ENCODE results near the gene GCDH.

Gene GCDH

GRCh38 chr19:12933287-12934072, 42.5 kb downstream of the GCDH start, which contains the start of gene FARSA:
Gene FARSA, minus strand, starts transcription at chr19:12933711. Its CDS starts 15 bp downstream, at chr19:12933696.
- TF ChIP-seq ZFX (IDR thresholded peaks at IDR 0.05; ENCODE audit: borderline replicate concordance) (no peak), CTCF (IDR thresholded peaks at IDR 0.05) (no peak)
- peak within 1 kb of the TSS; percentile 78 for H3K27ac ChIP-seq

- H3K27ac ChIP-seq: no peak overlapping the region
- TF ChIP-seq CTCF (IDR thresholded peaks at IDR 0.05): no peak
- TF ChIP-seq ZFX (IDR thresholded peaks at IDR 0.05; ENCODE audit: borderline replicate concordance): no peak
Measured at GRCh38 chr19:12935071-12935470, 44.1 kb downstream of the GCDH start.

- no peak overlapping the region for H3K27ac ChIP-seq
- no peak for TF ChIP-seq CTCF (IDR thresholded peaks at IDR 0.05)
- TF ChIP-seq ZFX (IDR thresholded peaks at IDR 0.05; ENCODE audit: borderline replicate concordance): no peak
Measured at GRCh38 chr19:12936582-12936981, 45.6 kb downstream of the GCDH start.

GRCh38 chr19:12937093-12937926, 46.4 kb downstream of the GCDH start:
- H3K27ac ChIP-seq: peak overlapping the region; percentile 93
- TF ChIP-seq ZFX (IDR thresholded peaks at IDR 0.05; ENCODE audit: borderline replicate concordance) (no peak), CTCF (IDR thresholded peaks at IDR 0.05) (no peak)

GRCh38 chr19:12937927-12938778, 47.2 kb downstream of the GCDH start, which contains the start of gene CALR:
Gene CALR, plus strand, starts transcription at chr19:12938609. Its CDS starts 71 bp downstream, at chr19:12938680.
- H3K27ac ChIP-seq: peak within 1 kb of the TSS; percentile 93

More at GRCh38 chr19:12937927-12938778, 47.2 kb downstream of the GCDH start, which contains the start of gene CALR:
- TF ChIP-seq CTCF (IDR thresholded peaks at IDR 0.05): no peak
- TF ChIP-seq ZFX (IDR thresholded peaks at IDR 0.05; ENCODE audit: borderline replicate concordance): no peak
